ENCODE data around the gene TECPR2. TPM values are rescaled to one million over a fixed set of nuclear protein-coding genes. Genes with fewer than 3 reads are reported as not detected.

Gene TECPR2
- polyA plus RNA-seq, 1 donor (not counting 4 experiments of a cell fraction or from before 2014, with no cell fraction given): 8.3 TPM

GRCh38 chr14:102323102-102323501, 39.6 kb upstream of the TECPR2 start:
- TF ChIP-seq CTCF (optimal IDR thresholded peaks at IDR 0.05 in 1 of 3, IDR thresholded peaks at IDR 0.05 in 1 of 3, conservative IDR thresholded peaks at IDR 0.05 in 1 of 3; ENCODE audit: extremely low read depth in 1 of 3, insufficient read depth in 2 of 3, low read length in 3 of 3): peak; percentile 60 to 84 (median 78)
- no peak for TF ChIP-seq EZH2 (IDR thresholded peaks at IDR 0.05; ENCODE audit: low read length)
- H3K9ac ChIP-seq (ENCODE audit: control insufficient read depth, extremely low read depth, insufficient read depth, low read length): no peak overlapping the region
- H3K27me3 ChIP-seq (ENCODE audit: control insufficient read depth, extremely low read depth, insufficient read depth, low read length): no peaks in the 10 kb centered on the region
- no peaks in the 10 kb centered on the region for H3K9me3 ChIP-seq (ENCODE audit: control insufficient read depth, low read depth, low read length)
- peaks cover 18% of the 10 kb centered on the region for H3K4me1 ChIP-seq (ENCODE audit: control insufficient read depth, extremely low read depth, insufficient read depth, low read length)
- no peak overlapping the region for H3K27ac ChIP-seq (ENCODE audit: control insufficient read depth, insufficient read depth, low read length)
- dilution Hi-C loops (cut with MboI; ENCODE audit: extremely low pct_ligation_motif_present, low sequenced_read_pairs): no loop called here
- peaks cover 9% of the 10 kb centered on the region for H3K79me2 ChIP-seq (ENCODE audit: control insufficient read depth, insufficient read depth, low read length)
- H3K4me2 ChIP-seq (ENCODE audit: control insufficient read depth, extremely low read depth, insufficient read depth, low read depth, low read length): no peak overlapping the region
- H4K20me1 ChIP-seq (ENCODE audit: control insufficient read depth, extremely low read depth, insufficient read depth, low read length): no peaks in the 10 kb centered on the region
- H3K36me3 ChIP-seq (ENCODE audit: control insufficient read depth in 2 of 2, extremely low read depth in 1 of 2, insufficient read depth in 2 of 2, low read length in 2 of 2): peaks cover 8% of the 10 kb centered on the region in 2 experiments
- FAIRE-seq (peak; percentile 23), DNase-seq (ENCODE audit: low read depth, low spot score) (no peak)
- H2AFZ ChIP-seq (ENCODE audit: control insufficient read depth, low read length): no peak overlapping the region
- no peaks in the 10 kb centered on the region for H3K9me1 ChIP-seq (ENCODE audit: control insufficient read depth, extremely low read depth, insufficient read depth, low read length)
- no peak overlapping the region for H3K4me3 ChIP-seq (ENCODE audit: control insufficient read depth in 2 of 3, extremely low read depth in 1 of 3, insufficient read depth in 2 of 3, low read depth in 1 of 3, low read length in 3 of 3)

- no peak for DNase-seq (ENCODE audit: low read depth, low spot score)
Observed at GRCh38 chr14:102325791-102326345, 36.9 kb upstream of the TECPR2 start.

More at GRCh38 chr14:102325791-102326345, 36.9 kb upstream of the TECPR2 start:
- Histone ChIP-seq H3K4me3 (ENCODE audit: control insufficient read depth in 2 of 3, extremely low read depth in 1 of 3, insufficient read depth in 2 of 3, low read depth in 1 of 3, low read length in 3 of 3) (no peak overlapping the region), H3K4me1 (ENCODE audit: control insufficient read depth, extremely low read depth, insufficient read depth, low read length) (peaks cover 2% of the 10 kb centered on the region), H4K20me1 (ENCODE audit: control insufficient read depth, extremely low read depth, insufficient read depth, low read length) (no peaks in the 10 kb centered on the region), H3K27me3 (ENCODE audit: control insufficient read depth, extremely low read depth, insufficient read depth, low read length) (no peaks in the 10 kb centered on the region), H3K9me1 (ENCODE audit: control insufficient read depth, extremely low read depth, insufficient read depth, low read length) (no peaks in the 10 kb centered on the region), H3K27ac (ENCODE audit: control insufficient read depth, insufficient read depth, low read length) (no peak overlapping the region), H3K9me3 (ENCODE audit: control insufficient read depth, low read depth, low read length) (no peaks in the 10 kb centered on the region), H2AFZ (ENCODE audit: control insufficient read depth, low read length) (no peak overlapping the region), H3K79me2 (ENCODE audit: control insufficient read depth, insufficient read depth, low read length) (peaks cover 3% of the 10 kb centered on the region), H3K4me2 (ENCODE audit: control insufficient read depth, extremely low read depth, insufficient read depth, low read depth, low read length) (no peak overlapping the region), H3K36me3 (ENCODE audit: control insufficient read depth in 2 of 2, extremely low read depth in 1 of 2, insufficient read depth in 2 of 2, low read length in 2 of 2) (peaks cover 8 to 10% of the 10 kb centered on the region in 2 experiments), H3K9ac (ENCODE audit: control insufficient read depth, extremely low read depth, insufficient read depth, low read length) (no peak overlapping the region)
- no peak for TF ChIP-seq CTCF (optimal IDR thresholded peaks at IDR 0.05 in 1 of 3, IDR thresholded peaks at IDR 0.05 in 1 of 3, conservative IDR thresholded peaks at IDR 0.05 in 1 of 3; ENCODE audit: extremely low read depth in 1 of 3, insufficient read depth in 2 of 3, low read length in 3 of 3)
- TF ChIP-seq EZH2 (IDR thresholded peaks at IDR 0.05; ENCODE audit: low read length): no peak
- no peak for FAIRE-seq
- dilution Hi-C loops (cut with MboI; ENCODE audit: extremely low pct_ligation_motif_present, low sequenced_read_pairs): no loop called here
